Right ventricle myocardium inferior (tissue), 1 donor: ENCODE results near the gene VIT. TPM values are rescaled to one million over a fixed set of nuclear protein-coding genes. Genes with fewer than 3 reads are reported as not detected.

Source experiments
- ATAC-seq: fragments of 200-7000 bp; cut with Tn5 transposase; one replicate; pipeline ENCODE4 v1.9.1; 2020; ENCODE audit warnings: mild to moderate bottlenecking, moderate library complexity
- DNase-seq: peaks from one replicate; pipeline ENCODE4 v3.0.0; 2021; ENCODE audit errors: missing footprints
- intact Hi-C: fragments of 100-400 bp; cut with DNase I; formaldehyde crosslinking; loops from one replicate; pipeline ENCODE4 v1.11.0; 2022
- total RNA-seq: library from RNA; stranded (reverse); fragmentation: NEBNext Ultra II Directional; extraction: Animal tissue kit (Norgen Biotek cat#: 25700); gene quantifications from one replicate; pipeline ENCODE4 v1.2.1, GENCODE V29; 2021
- donor health status: DM: no; HTN: yes; CAD: no; lungs with severe emphysema.

Gene VIT
- total RNA-seq, 1 donor from 2014 or later = 21.6 TPM

- intact Hi-C loops = no loop called here
- DNase-seq = no peak
- no peak for ATAC-seq
These were observed 43.6 kb downstream of the VIT start for GRCh38 chr2:36740061-36740460.

GRCh38 chr2:36741188-36741837 lies 44.8 kb downstream of the VIT start:
- DNase-seq = no peak
- intact Hi-C loops = no loop called here
- ATAC-seq = no peak

GRCh38 chr2:36743954-36744353 lies 47.4 kb downstream of the VIT start:
- intact Hi-C loops = no loop called here
- no peak for DNase-seq
- no peak for ATAC-seq

GRCh38 chr2:36748166-36748565 lies 51.7 kb downstream of the VIT start:
- intact Hi-C loops = no loop called here
- ATAC-seq (no peak), DNase-seq (no peak)

DNA sequence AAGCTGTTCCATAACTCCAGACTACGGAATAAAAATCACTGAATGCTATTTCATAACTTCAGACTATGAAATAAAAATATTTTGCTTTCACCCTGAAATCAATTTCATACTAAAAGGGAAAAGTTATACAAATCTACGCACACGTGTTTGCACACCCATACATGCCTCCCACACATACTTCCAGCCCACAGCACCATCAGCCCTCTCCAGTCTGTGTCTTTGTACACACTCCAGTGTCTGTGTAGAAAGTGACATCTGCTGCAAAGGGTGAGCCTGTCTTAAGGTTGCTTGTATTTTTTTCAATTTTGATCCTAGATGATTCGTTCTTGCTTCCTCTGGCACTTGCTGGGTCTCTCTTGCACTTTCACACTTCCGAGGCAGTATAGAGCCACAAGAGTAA lies 53.6 kb downstream of the VIT start:
- DNase-seq = no peak
- intact Hi-C loops = no loop called here
- ATAC-seq = no peak

DNA sequence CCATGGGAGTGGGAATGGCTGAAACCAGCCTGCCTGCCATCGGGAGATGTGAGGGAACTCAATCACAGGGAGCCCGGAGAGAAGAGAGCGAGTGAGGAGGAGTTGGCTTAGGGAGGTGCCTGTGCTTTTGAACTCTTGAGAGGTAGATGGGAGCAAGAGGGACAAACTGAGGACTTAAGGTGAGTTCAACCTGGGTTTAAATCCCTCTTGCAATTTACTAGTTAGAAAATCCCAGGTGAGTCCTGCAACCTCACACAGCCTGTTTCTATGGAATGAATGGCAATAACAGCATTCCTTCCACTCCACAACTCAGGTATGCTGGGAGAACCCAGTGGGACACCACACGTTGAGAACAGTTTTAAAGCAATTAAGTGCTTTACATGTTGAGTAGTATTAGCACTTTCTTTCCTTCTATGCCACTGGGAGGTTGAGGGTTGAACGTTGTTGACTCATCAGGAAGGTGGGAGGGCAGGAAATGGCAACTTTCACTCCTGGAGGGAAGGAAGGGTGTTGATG lies 57.3 kb downstream of the VIT start:
- intact Hi-C loops = no loop called here
- DNase-seq (no peak), ATAC-seq (no peak)

DNA sequence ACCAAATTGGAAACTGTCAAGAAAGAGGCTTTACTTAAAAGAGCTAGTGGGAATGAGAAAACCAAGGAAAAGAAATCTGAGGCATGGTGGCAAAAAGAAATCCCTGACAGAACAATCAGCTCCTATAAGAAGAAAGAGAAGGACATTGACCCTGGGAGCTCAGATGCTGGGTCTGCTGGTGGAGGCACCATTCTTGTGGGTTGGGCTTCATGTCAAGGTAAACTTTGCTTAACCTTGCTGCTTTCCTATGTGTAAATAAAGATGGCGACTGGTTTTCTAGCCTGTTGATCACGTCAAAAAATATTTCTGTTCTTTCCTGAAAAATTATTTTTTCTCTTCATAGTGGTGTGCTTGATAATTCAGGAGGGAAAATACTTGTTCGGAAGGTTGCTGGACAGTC lies 58.1 kb downstream of the VIT start:
- intact Hi-C loops = no loop called here
- DNase-seq = no peak
- no peak for ATAC-seq

- intact Hi-C loops = no loop called here
- peak; percentile 26 for ATAC-seq
- no peak for DNase-seq
These were observed 59.9 kb downstream of the VIT start for GRCh38 chr2:36756438-36756837.

DNA sequence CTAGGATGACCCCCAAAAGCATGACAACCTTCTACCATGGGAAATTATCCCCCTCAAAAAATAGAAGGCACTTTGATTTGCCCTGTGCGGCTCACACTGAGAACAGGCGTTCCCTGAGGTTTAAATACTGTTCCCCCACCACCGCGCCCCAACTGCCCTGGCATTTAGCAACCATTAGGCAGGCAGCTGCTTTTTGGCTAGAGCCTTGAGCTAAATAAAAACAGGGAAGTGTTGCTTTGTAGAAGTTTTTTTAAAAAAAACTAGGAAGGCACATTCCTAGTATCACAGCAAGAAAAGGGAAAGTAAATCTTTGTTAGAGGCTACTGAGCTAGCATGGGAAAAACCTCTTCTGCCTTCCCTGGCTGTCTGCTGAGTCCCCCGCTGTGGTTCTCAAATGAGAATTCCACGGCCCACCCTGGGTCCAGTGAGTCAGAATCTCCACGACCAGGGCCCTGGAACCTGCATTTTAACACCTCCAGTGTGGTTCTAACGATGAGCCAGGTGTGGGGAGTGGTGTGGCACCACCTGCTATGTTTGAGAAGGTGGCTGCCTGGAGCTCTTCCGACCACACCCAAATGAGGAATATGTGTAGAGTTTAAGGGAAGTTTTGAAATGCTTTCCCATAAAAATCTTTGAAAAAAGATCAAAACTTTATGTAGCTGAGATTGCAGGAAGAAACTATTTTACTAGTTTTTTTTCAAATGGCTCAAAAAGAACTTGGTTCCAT lies 66.4 kb downstream of the VIT start:
- intact Hi-C loops = no loop called here
- DNase-seq (no peak), ATAC-seq (no peak)

GRCh38 chr2:36769106-36769505 lies 72.6 kb downstream of the VIT start:
- DNase-seq = no peak
- no peak for ATAC-seq
- intact Hi-C loops = no loop called here

- intact Hi-C loops = no loop called here
- DNase-seq (no peak), ATAC-seq (peak; percentile 69)
These were observed 74.2 kb downstream of the VIT start for GRCh38 chr2:36770542-36771287.

DNA sequence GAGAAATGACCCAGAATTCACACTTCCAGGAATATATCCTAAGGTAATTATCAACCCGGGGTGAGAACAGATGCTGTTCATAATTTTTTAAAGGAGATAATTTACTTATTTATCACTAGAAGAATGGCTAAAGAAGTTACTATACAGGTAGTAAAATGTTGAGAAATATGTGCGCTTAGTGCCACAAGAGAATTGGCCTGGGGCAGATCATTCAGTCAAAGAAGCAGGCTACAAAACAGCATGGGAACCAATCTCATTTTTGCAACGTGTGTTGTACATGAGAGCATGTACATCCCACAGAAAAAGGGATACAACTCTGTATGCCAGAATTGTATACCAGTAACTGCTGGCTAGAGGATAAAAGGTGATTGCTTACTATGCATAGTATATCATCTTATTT lies 75.2 kb downstream of the VIT start:
- intact Hi-C loops = no loop called here
- DNase-seq (no peak), ATAC-seq (no peak)

DNA sequence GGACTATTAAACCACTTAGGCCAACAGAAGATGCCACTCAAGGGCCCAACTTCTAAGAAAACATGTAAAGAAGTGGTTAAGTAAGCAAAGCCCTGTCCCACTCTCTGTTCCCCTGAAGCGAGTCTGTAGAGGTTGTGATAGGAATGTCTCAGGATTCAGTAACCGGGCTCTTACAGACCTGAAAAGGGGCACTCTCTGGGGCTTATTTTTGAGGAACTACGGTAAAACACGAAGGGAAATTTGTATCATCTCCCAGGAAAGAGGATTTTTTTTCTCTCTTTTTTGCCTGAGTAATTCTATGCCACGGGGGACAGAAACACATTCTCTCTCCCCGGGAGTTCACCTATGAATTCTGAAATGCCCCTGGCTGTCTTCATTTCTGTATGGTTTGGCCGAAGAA lies 77.4 kb downstream of the VIT start:
- ATAC-seq (no peak), DNase-seq (no peak)
- intact Hi-C loops = no loop called here

DNA sequence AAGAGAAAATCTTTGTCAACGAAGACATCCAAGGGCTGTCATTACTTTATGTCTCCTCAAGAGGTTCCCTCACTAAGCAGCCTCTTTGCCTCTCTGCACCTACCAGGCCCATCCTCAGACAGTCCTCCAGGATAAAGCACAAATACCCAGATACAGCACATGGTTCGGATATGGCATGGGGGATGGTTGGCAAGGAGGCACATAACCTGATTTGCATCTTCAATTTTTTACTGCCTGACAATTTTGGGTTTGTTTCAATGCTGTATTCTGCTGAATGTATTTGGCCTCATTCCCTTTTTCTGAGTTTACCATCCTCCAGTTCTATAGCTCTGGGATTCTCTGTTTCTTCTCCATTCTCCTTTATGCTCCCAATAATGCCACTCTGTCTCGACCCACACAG lies 78.8 kb downstream of the VIT start:
- ATAC-seq (no peak), DNase-seq (no peak)
- intact Hi-C loops = no loop called here

DNA sequence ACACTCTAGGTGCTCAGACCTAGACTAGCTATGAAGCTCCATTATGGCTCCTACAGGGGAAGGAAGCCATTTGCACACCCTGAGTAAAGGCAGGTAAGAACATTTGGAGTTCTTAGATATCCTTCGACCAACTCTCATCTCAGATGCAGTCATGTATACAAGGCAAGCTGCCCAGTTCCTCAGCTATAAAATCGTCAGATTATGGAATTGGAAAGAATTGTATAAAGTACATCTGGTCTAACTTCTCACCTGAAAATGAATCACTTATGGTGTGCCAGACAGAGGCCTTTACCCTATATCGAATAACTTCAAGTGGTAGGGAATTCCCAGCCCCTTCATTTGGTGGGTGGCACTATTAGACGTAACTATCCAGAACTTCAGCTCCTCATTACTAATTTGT lies 79.3 kb downstream of the VIT start:
- no peak for DNase-seq
- intact Hi-C loops = no loop called here
- no peak for ATAC-seq

DNA sequence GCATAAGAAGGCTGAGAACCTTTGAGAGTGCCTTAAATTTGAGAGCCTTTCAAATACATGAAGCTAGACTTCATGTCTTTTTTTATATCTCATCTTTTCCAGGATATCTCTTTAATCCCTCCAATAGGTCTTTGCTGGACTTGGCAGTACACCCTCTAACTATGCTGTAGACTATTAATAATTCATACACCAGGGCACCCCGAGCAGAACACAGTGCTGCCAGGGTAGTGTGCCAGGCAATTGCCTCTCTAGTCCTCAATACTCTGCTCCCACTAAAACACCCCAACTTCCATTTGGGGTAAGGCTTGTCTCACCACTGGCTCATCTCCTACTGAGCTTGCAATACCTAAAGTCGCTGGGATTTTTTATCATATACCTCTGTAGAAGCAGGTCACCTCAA lies 80.8 kb downstream of the VIT start:
- intact Hi-C loops = no loop called here
- no peak for ATAC-seq
- DNase-seq = no peak

DNA sequence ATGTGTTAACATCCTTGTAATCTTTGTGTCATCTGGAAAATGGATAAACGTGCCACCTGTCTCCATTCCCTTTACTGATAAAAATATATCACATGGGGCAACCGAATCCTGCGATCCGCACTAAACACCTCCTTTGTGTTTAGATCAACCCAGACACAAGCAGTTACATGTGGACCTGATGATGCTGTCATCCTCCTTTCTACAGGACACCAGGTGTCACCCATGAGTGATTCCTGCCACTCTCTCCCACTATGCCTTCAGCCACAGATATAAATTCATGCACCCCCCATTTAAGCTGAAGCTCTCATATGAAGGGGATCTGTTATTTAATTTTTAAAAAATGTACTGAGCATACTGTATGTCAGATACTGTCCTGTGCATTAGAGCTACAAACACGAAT lies 81.3 kb downstream of the VIT start:
- DNase-seq = no peak
- intact Hi-C loops = no loop called here
- ATAC-seq = no peak

DNA sequence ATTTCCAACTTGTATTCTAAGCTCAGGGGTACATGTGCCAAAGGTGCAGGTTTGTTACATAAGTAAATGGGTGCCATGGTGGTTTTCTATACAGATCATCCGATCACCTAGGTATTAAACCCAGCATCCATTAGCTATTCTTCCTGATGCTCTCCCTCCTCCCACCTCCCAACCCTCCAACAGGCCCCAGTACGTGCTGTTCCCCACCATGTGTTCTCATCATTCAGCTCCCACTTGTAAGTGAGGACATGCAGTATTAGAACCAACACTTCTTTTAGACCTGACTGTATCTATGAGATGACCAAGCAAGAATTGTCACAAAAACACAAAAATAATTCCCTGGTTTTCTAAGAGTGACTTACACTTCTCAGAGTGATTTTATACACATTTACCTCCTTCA lies 83.0 kb downstream of the VIT start:
- DNase-seq (no peak), ATAC-seq (no peak)
- intact Hi-C loops = no loop called here

- ATAC-seq = no peak
- intact Hi-C loops = loop anchor here (5.0 to 10.0 kb wide), 2 partner anchors 83 to 244 kb away; partner anchors contain the start of gene VIT
- DNase-seq = no peak
These were observed 83.8 kb downstream of the VIT start for GRCh38 chr2:36780231-36780839.
